A673 (cell line): ENCODE measurements around the gene DMRTC2. TPM values are rescaled to one million over a fixed set of nuclear protein-coding genes. Genes with fewer than 3 reads are reported as not detected.
A peak's percentile ranks its signal among the peaks of the same experiment; 100 is the strongest.

Source experiments
- BruUV-seq: library from RNA; stranded (reverse); fragments of 400-500 nt; replicated peaks from 2 replicates; lab custom pipeline; 2021; lab: Mats Ljungman, UMichigan
- CTCF ChIA-PET: fragments of 300-600 bp; sonication (Branson Sonifier 250); formaldehyde crosslinking; loops from one replicate; lab custom pipeline; 2022; ENCODE audit warnings: antibody characterized with exemption; lab: Charles Lee
- POLR2A ChIA-PET: fragments of 300-600 bp; sonication (Branson Sonifier 250); formaldehyde crosslinking; loops from one replicate; lab custom pipeline; 2022; ENCODE audit warnings: antibody characterized with exemption; ENCODE audit not compliant: low non-redundant PET; lab: Charles Lee
- DNase-seq: peaks from one replicate; pipeline ENCODE4 v3.0.0-alpha.2; 2015; ENCODE audit warnings: low spot score
- H3K27ac ChIP-seq: fragments of 200-600 bp; sonication (generic); 2 replicates; pipeline ENCODE4 v1.5.1; 2016; ENCODE audit warnings: mixed run types, low read depth, mild to moderate bottlenecking, mixed read lengths, antibody characterized with exemption, low read length; ENCODE audit not compliant: poor library complexity, severe bottlenecking
- H3K27me3 ChIP-seq: fragments of 200-600 bp; sonication (generic); replicated peaks from 2 replicates; pipeline ENCODE4 v1.6.1; 2017; ENCODE audit warnings: mixed run types, low read depth, mild to moderate bottlenecking, mixed read lengths, antibody characterized with exemption, low read length; ENCODE audit not compliant: insufficient read depth, poor library complexity
- H3K36me3 ChIP-seq: fragments of 200-600 bp; sonication (generic); 2 replicates; pipeline ENCODE4 v1.6.1; 2016; ENCODE audit warnings: mixed run types, mild to moderate bottlenecking, mixed read lengths, antibody characterized with exemption, low read length; ENCODE audit not compliant: insufficient read depth, poor library complexity, severe bottlenecking
- H3K4me1 ChIP-seq: fragments of 200-600 bp; sonication (generic); 2 replicates; pipeline ENCODE4 v1.6.1; 2017; ENCODE audit warnings: mixed run types, mild to moderate bottlenecking, mixed read lengths, antibody characterized with exemption, low read length; ENCODE audit not compliant: insufficient read depth, poor library complexity, severe bottlenecking
- H3K4me3 ChIP-seq: fragments of 200-600 bp; sonication (generic); 2 replicates; pipeline ENCODE4 v1.5.1; 2016; ENCODE audit warnings: low read depth, mixed run types, mild to moderate bottlenecking, mixed read lengths, low read length; ENCODE audit not compliant: poor library complexity, severe bottlenecking
- H3K9me3 ChIP-seq: fragments of 200-600 bp; sonication (generic); 2 replicates; pipeline ENCODE4 v1.6.1; 2016; ENCODE audit warnings: mixed run types, low read depth, mild to moderate bottlenecking, mixed read lengths, antibody characterized with exemption, low read length; ENCODE audit not compliant: poor library complexity, severe bottlenecking
- EZH2 ChIP-seq: fragments of 200-600 bp; sonication (generic); IDR thresholded peaks from 2 replicates; pipeline ENCODE4 v1.6.1; 2017; ENCODE audit warnings: borderline replicate concordance, low read depth, mild to moderate bottlenecking, mixed read lengths, antibody characterized with exemption, low read length; ENCODE audit not compliant: poor library complexity, severe bottlenecking
- intact Hi-C: fragments of 100-400 bp; cut with micrococcal nuclease; formaldehyde crosslinking; loops from one replicate; pipeline ENCODE4 v1.10.0; 2022; ENCODE audit not compliant: unreplicated experiment
- total RNA-seq: library from RNA; stranded (reverse); gene quantifications from 2 replicates; pipeline ENCODE4 v1.2.3, GENCODE V29; 2021
- TF ChIP-seq, protein P1 (sequence below): fragments of 300-800, 200-600 bp; sonication (generic); conservative IDR thresholded peaks from 2 replicates; pipeline ENCODE4 v1.5.1; 2017; ENCODE audit warnings: low read depth, mild to moderate bottlenecking, antibody characterized with exemption, low read length, moderate library complexity, mixed read lengths

DMRTC2 gene
- total RNA-seq, 1 experiment from 2014 or later: not detected

DNA sequence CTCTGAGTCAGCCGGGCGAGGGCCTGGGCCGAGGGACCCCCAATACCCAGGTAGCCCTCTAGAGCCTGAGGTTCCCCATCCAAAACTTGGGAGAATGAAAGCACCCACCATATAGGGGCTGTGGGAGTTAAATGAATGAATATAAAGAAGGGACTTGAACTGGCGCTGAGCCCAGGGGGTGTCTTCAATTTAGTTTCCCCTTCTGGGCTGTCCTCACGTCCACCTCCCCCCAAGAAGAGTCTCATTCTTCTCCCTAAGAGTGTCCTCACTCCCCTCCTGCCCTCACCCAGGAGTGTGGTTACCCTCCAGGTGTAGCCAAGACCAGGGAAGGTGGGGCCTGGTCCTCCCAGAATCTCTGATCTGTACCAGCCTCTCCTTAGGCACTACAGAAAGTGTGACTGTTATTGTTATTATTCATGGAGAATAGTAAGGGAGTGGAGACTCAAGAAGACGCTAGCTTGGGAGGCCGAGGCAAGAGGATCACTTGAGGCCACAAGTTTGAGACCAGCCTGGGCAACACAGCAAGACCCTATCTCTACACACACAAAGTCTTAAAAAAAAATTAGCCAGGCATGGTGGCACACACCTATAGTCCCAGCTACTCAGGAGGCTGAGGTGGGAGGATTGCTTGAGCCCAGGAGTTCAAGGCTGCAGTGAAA, 35.0 kb downstream of the DMRTC2 start:
- CTCF ChIA-PET: no interaction called here
- Histone ChIP-seq H3K27me3 (no peaks in the 10 kb centered on the region), H3K4me1 (peaks cover 65% of the 10 kb centered on the region), H3K36me3 (no peaks in the 10 kb centered on the region), H3K9me3 (no peaks in the 10 kb centered on the region), H3K4me3 (no peak overlapping the region), H3K27ac (peak overlapping the region; percentile 90)
- intact Hi-C loops: loop anchor here (2.0 to 5.0 kb wide), 3 partner anchors 53 to 153 kb away; no protein-coding TSS in a partner anchor
- BruUV-seq: TSS peak; percentile 24
- peak; percentile 74 for DNase-seq
- POLR2A ChIA-PET: no interaction called here
- no peak for TF ChIP-seq EZH2
- TF ChIP-seq, protein P1, sequence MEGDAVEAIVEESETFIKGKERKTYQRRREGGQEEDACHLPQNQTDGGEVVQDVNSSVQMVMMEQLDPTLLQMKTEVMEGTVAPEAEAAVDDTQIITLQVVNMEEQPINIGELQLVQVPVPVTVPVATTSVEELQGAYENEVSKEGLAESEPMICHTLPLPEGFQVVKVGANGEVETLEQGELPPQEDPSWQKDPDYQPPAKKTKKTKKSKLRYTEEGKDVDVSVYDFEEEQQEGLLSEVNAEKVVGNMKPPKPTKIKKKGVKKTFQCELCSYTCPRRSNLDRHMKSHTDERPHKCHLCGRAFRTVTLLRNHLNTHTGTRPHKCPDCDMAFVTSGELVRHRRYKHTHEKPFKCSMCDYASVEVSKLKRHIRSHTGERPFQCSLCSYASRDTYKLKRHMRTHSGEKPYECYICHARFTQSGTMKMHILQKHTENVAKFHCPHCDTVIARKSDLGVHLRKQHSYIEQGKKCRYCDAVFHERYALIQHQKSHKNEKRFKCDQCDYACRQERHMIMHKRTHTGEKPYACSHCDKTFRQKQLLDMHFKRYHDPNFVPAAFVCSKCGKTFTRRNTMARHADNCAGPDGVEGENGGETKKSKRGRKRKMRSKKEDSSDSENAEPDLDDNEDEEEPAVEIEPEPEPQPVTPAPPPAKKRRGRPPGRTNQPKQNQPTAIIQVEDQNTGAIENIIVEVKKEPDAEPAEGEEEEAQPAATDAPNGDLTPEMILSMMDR: no peak

DNA sequence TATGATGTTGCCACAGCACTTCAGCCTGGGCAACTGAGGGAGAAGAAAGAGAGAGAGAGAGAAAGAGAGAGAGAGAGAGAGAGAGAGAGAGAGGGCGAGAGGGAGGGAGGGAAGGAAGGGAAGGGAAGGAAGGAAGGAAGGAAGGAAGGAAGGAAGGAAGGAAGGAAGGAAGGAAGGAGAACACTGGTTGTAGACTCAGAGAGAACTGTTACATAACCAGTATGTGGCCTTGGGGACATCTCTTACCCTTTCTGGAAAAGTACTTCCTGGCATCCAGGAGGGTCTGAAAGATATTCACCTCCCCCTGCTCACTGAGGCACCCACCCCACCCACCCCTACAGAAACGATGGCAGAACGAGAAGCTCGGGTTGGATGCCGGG, 35.5 kb downstream of the DMRTC2 start:
- Histone ChIP-seq H3K36me3 (no peaks in the 10 kb centered on the region), H3K4me3 (no peak overlapping the region), H3K27me3 (no peaks in the 10 kb centered on the region), H3K4me1 (peaks cover 70% of the 10 kb centered on the region), H3K27ac (peak overlapping the region; percentile 91), H3K9me3 (no peaks in the 10 kb centered on the region)
- peak; percentile 88 for DNase-seq
- POLR2A ChIA-PET: interaction anchor here (0.7 kb wide), 1 partner anchor 28 kb away, joined by 9 read pairs; no protein-coding TSS in a partner anchor
- TF ChIP-seq EZH2: no peak
- TF ChIP-seq, protein P1: no peak
- intact Hi-C loops: loop anchor here (2.0 to 5.0 kb wide), 3 partner anchors 52 to 152 kb away; no protein-coding TSS in a partner anchor
- BruUV-seq: no TSS peak
- CTCF ChIA-PET: interaction anchor here (0.6 kb wide), 1 partner anchor 158 kb away, joined by 5 read pairs; no protein-coding TSS in a partner anchor

DNA sequence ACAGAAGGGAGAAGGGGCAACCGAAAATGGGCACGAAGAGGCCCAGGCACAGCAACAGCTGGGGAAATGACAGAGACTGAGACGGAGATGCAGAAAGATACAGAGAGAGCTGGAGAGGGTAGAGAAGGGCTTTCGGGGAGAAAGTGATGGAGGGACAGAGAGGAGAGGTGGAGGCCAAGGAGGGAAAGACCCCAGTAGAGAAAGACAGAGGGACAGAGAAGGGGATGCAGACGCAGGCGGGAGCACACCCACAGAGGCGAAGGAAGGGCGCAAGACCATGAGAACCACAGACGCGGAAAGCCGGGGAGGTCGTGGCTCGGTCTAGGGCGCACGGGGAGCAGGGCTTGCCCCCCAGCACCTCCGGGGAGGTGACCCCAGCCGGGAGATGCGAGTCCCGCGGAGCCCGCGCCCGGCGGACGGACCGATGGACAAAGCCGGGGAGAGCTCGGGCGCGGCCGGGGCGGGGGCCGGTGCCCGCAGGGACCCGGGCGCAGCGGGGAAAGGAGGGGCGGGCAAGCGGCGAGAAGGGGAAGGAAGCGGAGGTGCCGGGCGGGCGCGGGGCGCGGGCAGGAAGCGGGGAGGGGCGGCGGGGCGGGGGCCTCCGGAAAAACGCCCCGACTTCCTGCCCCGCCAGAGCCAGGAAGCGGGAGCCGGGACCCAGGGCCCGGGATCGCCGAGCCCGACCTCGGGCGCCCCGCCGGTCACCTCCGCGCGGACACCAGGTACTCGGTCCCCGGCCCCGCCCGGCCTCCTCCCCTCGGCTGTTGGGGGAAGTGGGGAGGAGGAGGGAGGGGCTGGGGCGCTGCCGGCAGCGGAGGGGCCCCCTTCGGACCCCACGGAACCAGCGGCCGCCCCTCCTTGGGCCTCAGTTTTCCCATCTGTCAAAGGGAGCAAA, 38.0 kb downstream of the DMRTC2 start, which contains the start of gene ARHGEF1:
Gene ARHGEF1, plus strand, starts transcription at position 617 of the 895 bp plus-strand sequence. CDS start 4,899 bp downstream, outside the sequence.
- ChIA-PET POLR2A (no interaction called here), CTCF (no interaction called here)

More for the DNA sequence above, 38.0 kb downstream of the DMRTC2 start, which contains the start of gene ARHGEF1:
- H3K4me1 ChIP-seq: peaks cover 75% of the 10 kb centered on the region
- no peaks in the 10 kb centered on the region for H3K9me3 ChIP-seq
- peak; percentile 56 for DNase-seq
- intact Hi-C loops: loop anchor here (1.0 to 5.0 kb wide), 3 partner anchors 24 to 149 kb away; no protein-coding TSS in a partner anchor
- H3K27me3 ChIP-seq: no peaks in the 10 kb centered on the region
- H3K27ac ChIP-seq: peak within 1 kb of the TSS; percentile 91
- no peak for TF ChIP-seq EZH2
- TF ChIP-seq, protein P1: no peak
- no peaks in the 10 kb centered on the region for H3K36me3 ChIP-seq
- H3K4me3 ChIP-seq: peak within 1 kb of the TSS; percentile 84
- BruUV-seq: no TSS peak
